ENCODE data around the gene SLC13A4.
"Not testable (repeated sequence)": the region's sequence is repeated elsewhere in the genome, so short reads cannot be mapped to it uniquely, and the experiment has no call there.

The SLC13A4 gene

DNA sequence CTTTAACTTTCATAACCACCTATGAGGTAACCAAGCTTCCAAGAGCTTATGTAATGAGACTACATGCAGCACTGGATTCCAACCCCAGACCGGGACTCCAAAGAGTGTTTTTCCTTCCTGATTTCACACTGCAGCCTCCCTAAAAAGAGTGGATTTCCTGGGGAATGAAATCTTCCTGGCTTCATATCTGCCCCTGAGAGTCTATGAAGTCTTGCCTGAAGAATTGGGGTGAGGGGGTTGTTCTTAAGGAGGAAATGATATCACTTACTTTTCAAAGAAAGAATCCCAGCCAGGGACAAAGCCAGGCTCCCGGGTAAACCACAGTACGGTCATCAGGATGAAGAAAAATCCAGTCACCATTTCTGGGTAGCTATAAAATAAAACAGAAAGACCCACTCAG, 35.9 kb downstream of the SLC13A4 start:
- DNase-seq (ENCODE audit: low read depth) = no peak

DNA sequence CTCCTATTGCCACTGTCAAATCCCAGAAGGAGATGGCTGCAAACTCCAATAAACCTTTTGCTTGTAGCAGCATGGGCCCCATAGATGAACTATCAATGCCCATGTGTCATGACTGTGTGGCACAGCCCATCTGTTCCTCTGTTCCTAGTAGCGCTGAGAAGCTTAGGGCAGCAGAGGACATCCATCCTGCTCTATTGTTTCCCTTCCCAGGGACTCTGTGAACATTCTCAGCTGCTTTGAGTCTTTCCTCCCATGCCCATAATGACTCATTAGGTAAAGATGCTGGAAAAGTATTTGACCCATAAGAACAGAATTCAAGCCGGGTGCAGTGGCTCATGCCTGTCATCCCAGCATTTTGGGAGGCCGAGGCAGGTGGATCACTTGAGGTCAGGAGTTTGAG, 37.4 kb downstream of the SLC13A4 start:
- no peak for DNase-seq (ENCODE audit: low read depth)

DNA sequence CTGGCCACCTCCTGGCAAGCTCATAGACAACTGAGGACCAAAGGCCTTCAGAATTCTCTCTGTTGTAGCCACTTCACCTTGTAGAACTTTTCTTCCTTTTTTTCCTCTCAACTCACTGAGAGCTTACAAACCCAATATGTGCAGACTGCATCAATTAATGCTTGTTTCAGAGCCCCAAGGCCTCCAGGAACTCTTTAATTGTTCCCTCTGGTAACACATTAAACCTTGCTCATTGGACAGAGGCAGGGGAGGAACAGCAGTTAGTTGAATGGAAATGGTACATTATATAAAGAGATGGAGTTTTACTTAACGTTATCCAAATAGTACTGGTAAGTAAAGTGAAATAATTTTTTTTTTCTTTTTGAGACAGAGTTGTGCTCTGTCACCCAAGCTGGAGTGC, 40.5 kb downstream of the SLC13A4 start:
- no peak for DNase-seq (ENCODE audit: low read depth)

DNA sequence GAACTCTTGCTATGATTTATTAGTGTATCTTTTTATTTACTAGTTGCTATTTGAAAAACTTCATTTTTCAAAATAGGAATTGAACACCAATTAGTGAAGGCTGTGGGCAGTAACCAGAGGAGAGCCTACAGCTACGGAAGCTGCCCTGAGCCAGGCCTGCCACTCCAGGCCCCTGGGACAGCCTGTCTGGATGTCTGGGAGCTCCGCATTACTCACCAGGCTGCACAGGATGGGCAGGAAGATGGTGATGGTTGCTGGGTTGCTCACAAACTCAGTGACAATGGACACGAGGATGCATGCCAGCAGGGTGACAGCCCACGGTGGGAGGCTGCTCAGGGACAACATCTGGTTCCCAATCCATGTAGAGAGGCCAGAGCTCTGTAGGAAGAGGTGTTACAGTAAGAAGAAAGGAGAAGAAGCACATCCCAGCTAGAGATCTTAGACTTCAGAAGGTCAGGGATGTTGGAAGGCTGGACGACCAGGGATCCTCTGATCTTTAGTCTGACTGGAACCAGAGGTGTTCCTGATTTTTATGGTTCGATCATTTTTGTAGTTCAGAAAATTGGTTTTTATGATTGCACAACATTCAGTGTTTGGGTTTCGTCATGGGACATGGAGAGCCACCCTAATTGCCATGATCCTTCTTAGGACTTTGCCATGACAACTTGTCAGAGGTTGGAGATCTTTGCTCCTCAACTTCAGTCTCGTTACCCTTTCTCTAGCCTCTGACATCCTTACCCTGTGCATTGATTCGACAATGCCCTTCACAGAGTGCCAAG, 42.5 kb downstream of the SLC13A4 start:
- DNase-seq (ENCODE audit: low read depth) = no peak

DNA sequence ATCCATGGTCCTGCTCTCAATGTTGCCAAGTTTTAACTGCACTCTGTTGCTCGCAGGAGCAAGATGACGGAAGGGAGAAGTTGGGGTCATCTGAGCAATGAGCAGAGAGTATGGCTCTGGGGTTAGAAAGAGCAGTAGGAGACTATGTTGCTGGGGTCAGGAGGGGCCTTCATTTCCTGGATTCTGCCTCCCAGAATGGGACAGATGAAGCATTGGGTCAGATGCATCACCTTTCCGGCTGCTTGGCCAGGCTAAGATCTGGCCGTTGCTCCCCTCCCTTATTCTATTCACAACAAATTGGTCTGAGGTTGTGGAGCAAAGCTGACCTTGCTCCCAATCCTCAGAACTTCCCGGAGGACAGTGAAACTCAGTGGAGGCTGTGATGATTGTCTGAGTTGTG, 43.3 kb downstream of the SLC13A4 start:
- no peak for DNase-seq (ENCODE audit: low read depth)

DNA sequence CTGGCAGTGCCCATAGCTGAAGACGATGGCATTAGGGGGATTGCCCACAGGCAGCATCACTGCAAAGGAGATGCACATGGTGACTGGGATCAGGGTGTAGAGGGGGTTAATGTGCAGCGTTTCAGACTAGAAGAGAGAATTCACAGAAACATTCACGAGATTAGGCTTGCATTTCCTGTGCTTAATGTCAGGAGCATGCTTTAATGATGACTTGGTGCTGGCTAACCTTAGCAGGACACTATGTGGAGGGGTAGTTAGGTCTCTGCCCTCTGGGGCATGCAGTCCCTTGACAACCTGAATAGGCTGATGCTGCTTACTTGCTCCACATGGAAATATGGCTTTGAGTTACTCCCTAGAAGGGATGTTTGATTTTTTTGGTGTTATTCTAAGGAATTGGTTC, 43.9 kb downstream of the SLC13A4 start:
- DNase-seq (ENCODE audit: low read depth) = no peak

DNA sequence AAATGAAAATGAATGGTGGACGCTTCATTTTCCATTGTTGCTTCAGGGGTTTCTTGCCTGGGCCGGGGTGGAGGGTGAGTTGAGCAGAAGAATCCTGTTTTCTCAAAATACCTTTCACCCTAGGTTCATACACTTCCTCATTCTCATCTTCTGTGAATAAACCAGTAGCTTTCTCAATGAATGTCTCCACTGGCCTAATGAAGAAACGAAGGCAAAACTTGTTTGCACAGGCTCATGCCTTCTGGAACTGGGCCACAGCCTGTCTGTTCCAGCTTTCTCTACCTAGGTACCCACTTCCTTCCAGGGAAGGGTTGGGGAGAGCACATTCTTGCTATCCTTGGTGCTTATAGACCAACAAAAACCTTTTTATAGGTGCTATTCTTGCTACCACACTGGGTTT, 44.4 kb downstream of the SLC13A4 start:
- DNase-seq (ENCODE audit: low read depth) = no peak

DNA sequence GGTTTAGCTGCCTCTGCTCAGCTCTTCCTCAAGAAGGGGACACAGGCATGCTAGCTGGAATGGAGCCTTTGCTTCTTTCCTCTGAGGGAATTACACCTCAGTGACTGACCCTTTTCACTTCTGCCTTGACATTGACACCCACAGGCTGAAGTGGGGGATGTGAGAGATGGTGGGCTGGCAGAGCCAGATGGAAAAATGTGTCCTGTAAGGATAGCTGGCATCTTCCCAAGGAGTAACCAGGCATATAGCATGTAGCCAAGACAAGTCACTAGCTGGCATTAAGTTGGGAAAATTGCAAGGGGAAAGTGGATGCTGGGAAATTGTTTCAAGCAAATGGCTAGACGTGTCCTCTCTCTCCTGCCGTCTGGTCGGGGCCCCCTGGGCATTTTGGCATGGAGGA, 45.8 kb downstream of the SLC13A4 start:
- DNase-seq (ENCODE audit: low read depth) = no peak

DNA sequence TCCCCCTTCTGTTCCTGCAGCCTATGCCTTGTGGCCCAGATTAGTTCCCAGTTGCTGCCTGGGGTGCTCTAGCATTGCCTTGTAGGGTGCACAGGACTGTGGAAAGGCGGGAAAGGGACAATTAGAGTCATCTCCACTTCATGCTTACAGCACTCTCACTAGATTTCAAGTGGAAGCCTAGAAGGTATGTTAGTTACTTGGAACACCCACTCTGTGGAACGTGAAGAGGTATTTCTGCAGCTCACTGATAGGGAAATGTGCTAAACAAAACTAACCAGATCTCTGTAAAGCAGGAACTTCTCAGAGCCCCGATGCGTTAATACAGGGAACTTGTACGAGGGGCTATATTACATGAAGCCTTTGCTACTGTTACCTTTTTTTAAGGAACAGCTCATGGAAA, 46.2 kb downstream of the SLC13A4 start:
- DNase-seq (ENCODE audit: low read depth) = no peak

DNA sequence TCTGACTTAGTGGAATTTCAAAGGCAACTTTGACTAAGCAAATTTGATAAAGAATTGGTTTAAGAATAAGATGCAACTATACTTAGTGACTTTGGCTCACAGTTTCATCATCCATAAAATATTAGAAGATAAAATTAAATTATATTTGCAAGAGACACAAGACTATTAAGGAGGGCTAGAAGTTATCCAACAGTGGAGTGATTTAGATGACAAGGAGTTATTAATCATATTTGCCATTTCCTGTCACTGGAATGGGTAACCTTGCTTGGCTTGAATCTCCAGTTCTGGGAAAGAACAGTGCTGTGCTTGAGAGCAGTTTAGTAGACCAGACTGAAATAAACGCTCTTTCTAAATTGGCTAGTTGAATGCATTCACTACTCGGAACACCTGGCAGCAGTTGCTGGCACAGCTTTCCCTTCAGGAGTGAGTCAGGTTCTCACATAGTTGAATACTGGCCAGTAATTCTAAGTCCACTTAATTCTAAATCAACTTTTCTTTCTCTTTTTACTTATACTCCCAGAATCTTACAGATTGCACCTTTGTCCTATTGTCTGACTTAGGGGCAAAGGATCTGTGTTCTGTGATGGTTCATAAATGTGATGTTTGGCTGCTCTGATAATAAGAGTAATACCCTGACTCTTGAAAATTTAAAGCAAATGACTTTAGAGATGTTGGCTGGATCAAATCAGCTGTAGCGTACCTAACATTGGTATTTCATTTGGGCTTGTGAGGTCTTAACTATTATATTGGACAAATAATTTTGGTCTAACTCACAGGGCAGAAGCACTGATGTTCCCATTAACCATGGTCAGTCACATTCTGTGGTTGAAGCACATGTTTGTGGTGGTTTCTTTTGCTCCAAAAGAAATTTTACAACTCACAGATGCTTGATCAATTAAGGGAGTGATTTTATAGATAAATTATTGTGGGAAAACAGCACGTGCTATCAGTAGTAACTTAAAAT, 49.1 kb downstream of the SLC13A4 start:
- DNase-seq (ENCODE audit: low read depth) = no peak

DNA sequence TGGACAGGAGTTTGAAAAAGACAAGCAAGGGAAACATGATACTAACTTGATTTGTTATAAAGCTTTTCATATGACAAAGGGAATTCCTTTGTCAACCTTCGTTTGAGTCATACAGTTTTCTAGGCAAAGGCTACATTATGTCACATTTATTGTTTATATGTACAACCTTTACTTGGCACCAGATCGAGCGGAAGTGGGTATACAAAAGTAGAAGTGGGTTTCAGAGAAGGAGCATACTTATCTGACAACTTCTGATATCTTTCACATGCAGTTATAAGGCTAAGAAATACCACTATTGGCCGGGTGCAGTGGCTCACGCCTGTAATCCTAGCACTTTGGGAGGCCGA, 54.7 kb downstream of the SLC13A4 start:
- no peak for DNase-seq (ENCODE audit: low read depth)

DNA sequence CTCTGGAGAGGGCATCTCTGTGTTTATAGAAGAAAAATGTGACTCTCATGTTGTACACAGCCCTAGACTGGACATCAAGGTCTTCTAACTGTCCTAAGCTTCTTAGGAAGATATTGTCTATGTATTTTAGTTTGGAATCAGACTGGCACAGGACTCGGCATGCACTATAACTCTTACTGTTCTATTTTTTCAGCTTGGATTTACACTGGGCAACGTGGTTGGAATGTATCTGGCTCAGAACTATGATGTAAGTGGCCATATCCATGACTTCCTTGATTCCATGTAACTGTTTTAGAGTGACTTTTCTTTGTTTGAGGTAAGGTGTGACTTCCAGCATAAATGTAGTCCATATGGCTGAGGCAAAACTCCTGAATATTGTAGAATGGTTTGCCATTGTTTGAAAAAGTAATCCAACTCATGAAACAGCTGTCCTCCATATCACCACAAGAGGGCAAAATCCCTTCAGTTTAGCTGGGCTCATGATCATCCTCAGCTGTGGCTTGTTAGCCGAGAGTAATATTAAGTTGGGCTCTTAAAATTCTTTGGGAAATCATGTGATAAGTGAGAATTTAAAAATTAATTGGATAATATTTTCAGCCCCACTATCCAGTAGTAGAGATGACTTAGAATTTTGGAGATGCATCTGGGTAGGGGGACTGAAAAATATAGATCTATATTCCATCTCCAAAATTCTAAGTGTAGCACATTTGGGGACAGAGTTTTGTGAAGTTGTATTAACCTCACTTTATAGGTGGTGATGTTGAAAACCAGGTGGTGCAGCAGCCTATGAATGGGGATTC, 55.2 kb downstream of the SLC13A4 start:
- no peak for DNase-seq (ENCODE audit: low read depth)

DNA sequence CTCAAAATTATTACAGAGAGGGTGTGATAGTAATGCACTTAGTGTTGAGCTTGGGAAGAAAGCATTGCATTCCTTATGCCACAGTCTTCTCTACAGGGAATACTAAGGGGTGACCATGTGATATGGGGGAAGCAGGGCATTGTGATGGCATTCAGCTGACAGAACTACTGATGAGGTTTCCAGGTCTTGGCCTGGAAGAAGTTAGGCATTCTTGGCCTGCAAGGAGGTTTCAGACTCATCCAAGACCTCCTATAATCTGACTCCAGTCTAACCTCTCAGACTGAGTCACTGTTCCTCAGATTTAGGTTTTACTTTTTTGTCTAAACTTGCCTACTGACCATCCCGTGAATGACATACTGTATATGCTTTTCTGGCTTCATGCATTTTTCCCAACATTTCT, 57.8 kb downstream of the SLC13A4 start:
- no peak for DNase-seq (ENCODE audit: low read depth)

DNA sequence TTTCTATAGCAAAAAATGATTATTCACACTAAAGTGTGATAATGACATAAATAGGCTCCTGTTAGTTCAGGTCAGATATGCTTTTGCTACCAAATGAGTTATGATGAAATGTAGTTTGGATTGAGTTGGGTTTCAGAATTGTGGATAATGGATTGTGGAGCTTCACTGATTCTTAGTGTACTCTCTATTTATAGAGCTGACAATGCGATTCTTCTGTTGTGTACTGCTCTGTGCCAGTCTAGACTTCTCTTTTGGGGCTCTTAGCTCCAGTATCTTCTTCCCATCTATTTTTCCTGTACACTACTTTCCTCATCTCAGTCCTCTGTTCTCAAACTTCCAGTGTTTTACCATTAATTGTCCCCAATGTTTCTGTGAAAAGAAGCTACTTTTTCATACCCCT, 58.2 kb downstream of the SLC13A4 start:
- DNase-seq (ENCODE audit: low read depth) = no peak

DNA sequence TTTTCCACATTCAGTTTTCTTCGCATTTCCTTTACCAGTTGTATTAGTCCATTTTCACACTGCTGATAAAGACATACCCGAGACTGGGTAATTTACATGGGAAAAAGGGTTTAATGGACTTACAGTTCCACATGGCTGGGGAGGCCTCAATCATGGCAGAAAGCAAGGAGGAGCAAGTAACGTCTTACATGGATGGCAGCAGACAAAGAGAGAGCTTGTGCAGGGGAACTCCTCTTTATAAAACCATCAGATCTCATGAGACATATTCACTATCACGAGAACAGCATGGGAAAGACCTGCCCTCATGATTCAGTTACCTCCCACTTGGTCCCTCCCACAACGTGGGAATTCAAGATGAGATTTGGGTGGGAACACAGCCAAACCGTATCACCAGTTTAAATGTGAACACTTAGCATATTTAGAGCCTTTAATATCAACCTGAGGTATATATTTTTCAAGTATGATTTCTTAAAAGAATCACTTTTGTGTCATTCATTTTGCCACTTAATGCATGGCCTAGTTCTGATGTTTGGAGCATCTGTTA, 59.1 kb downstream of the SLC13A4 start:
- DNase-seq (ENCODE audit: low read depth) = not testable (repeated sequence)

DNA sequence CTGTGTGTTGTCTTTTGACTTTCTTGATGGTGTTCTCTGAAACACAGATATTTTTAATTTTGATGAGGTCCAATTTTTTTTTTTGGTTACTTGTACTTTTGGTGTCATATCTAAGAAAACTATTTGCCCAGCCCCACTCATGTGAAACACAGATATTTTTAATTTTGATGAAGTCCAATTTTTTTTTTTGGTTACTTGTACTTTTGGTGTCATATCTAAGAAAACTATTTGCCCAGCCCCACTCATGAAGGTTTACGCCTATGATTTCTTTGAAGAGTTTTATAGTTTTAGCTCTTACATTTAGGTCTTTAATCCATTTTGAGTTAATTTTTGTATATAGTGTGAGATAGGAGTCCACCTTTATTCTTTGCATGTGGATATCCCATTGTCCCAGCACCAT, 60.4 kb downstream of the SLC13A4 start:
- not testable (repeated sequence) for DNase-seq (ENCODE audit: low read depth)

DNA sequence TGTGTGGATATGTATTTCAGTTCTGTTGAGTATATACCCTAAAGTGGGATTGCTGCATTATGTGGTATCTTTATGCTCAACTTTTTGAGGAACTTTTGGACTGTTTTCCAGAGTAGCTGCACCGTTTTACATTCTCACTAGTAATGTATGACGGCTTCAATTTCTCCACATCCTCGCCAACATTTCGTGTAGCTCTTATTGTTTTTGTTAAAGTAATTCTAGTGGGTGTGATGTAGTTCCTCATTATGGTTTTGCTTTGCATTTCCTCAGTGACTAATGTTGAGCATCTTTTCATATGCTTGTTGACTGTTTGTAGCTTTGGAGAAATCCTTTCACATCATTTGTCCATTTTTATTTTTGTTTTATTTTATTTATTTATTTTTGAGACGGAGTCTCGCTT, 61.1 kb downstream of the SLC13A4 start:
- no peak for DNase-seq (ENCODE audit: low read depth)

DNA sequence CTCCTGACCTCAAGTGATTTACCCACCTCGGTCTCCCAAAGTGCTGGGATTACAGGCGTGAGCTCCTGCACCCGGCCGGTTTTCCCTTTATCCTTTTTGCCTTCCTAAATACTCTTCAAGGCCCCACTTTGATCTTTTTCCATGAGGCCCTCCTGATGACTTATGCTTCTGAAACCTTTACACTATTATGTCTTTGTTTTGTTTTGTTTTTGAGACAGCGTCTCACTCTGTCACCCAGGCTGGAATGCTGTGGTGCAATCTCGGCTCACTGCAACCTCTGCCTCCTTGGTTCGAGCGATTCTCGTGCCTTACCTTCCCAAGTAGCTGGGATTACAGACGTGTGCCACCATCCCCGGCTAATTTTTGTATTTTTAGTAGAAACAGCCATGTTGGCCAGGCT, 61.8 kb downstream of the SLC13A4 start:
- DNase-seq (ENCODE audit: low read depth) = no peak

DNA sequence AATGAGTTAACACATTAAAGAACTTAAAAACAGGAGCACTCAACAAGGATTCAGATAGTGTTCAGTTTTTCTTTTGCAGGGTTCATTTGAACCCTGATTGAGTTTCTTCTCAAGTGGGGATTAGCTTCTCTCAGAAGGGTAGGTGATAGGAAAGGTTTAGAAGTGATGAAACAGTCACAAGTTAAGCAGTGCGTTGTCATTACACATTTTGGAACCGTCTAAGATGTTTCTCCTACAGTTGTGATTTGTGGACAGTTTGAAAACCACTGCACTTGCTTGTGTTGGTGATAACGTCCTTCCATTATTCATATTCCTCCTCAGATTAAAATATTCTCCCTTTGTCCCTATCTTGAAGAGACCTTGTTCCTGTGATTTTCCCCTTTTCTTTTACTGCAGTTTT, 62.9 kb downstream of the SLC13A4 start:
- no peak for DNase-seq (ENCODE audit: low read depth)

DNA sequence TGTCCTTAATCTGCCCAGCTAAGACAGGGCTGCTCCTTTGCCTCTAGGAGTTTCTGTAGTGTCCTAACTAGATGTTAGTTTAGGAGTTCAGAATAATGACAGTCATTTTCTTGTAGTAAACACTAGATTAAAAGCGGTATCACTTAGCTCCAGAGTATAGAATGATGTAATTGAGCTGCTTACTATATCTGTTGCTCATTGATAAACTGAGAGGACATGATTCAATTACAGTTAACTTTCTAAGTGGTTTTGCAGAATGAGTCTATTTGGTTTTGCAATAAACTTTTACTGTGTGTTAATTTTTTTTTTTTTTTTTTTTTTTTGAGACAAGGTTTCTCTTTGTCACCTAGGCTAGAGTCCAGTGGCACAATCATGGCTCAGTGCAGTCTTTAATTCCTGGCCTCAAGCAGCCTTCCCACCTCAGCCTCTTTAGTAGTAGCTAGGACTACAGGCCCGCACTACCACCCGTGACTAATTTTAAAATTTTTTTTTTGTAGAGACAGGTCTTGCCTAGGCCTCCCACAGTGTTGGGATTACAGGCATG, 63.9 kb downstream of the SLC13A4 start:
- no peak for DNase-seq (ENCODE audit: low read depth)

DNA sequence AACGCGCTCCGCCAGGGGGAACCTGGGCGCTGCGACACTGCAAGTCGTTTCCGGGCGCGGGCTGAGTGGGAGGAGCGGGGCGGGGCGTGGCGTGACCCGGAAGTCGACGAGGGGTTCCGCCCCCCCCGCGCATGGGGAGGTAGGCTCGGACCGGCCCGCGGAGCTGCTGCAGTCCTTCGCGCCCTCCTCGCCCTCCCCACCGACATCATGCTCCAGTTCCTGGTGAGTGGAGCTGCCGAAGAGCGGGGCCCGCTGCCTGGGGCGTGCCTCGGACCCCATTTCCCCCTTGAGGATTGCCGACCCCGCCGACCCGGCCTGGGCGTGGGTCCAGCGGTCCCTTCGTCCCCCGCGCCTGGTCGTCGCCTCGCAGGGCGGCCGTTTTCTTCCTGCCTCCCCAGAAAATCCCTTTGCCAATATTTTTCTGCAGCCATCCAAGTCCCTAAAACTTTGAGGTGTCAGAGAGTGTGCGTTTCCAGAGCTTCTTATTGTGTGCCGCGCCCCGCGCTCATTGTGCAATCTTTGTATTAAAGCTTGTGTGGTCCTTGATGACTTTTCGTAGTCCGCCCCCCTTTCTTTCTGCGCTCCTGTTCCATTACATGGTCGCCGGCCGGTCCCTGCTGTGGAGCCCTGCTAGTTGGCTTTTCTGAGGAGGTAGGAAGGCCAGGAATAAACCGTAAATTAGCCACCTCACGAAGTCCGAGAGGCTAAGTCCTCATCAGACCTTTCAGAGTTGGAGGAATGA, 65.4 kb downstream of the SLC13A4 start, which contains the start of gene STMP1:
Gene STMP1, plus strand, starts transcription at position 142 of the 742 bp plus-strand sequence.
- peak; percentile 95 for DNase-seq (ENCODE audit: low read depth)

All from activated T-cell treated with anti-CD3 and anti-CD28 coated beads for 48 hours (primary cell).